Naive thymus-derived CD4-positive, alpha-beta T cell (primary cell): ENCODE results near the gene NPAS3. TPM values are rescaled to one million over a fixed set of nuclear protein-coding genes. Genes with fewer than 3 reads are reported as not detected.

ENCODE experiments used
- ATAC-seq: fragments of 150-1000 bp; cut with Tn5 transposase; 2 replicates; pipeline ENCODE4 v1.10.0; 2021; ENCODE audit warnings: mild to moderate bottlenecking, moderate library complexity
- CTCF ChIA-PET: fragments of 350-600 bp; sonication (Branson Sonifier 250); formaldehyde crosslinking; loops from one replicate; lab custom pipeline; 2021; ENCODE audit warnings: antibody characterized with exemption; lab: Charles Lee
- POLR2A ChIA-PET: fragments of 350-600 bp; sonication (Branson Sonifier 250); formaldehyde crosslinking; loops from one replicate; lab custom pipeline; 2021; ENCODE audit warnings: antibody characterized with exemption, inconsistent platforms; lab: Charles Lee
- DNase-seq, 9 donors: peaks; one replicate each; pipeline versions ENCODE4 v3.0.0 to v3.0.0-alpha.2; 2020 to 2022; ENCODE audit warnings: mixed read lengths in 1 of 9
- H3K27ac ChIP-seq: one replicate; pipeline ENCODE4 v1.7.0; 2013; ENCODE audit warnings: mild to moderate bottlenecking, low read depth, low read length, moderate library complexity
- H3K27me3 ChIP-seq, 2 donors: one replicate each; pipeline ENCODE4 v1.7.0; 2013; ENCODE audit warnings: low read length in 2 of 2, mild to moderate bottlenecking in 2 of 2, moderate library complexity in 2 of 2; ENCODE audit not compliant: control insufficient read depth in 2 of 2, insufficient read depth in 2 of 2
- H3K36me3 ChIP-seq, 3 experiments: 1 replicate in 2 of 3; 2 replicates in 1 of 3; pipeline ENCODE4 v1.7.0; 2013; ENCODE audit warnings: low read length in 3 of 3, mild to moderate bottlenecking in 3 of 3, moderate library complexity in 1 of 3; ENCODE audit not compliant: insufficient read depth in 3 of 3, control insufficient read depth in 2 of 3
- H3K4me1 ChIP-seq, 2 donors: one replicate each; pipeline ENCODE4 v1.7.0; 2013; ENCODE audit warnings: low read length in 2 of 2, mild to moderate bottlenecking in 2 of 2, moderate library complexity in 1 of 2; ENCODE audit not compliant: control insufficient read depth in 2 of 2, insufficient read depth in 2 of 2
- H3K4me3 ChIP-seq: 2 replicates; pipeline ENCODE4 v1.7.0; 2013; ENCODE audit warnings: mild to moderate bottlenecking, low read length
- H3K9me3 ChIP-seq, 3 experiments: 1 replicate in 2 of 3; 2 replicates in 1 of 3; pipeline ENCODE4 v1.7.0; 2013; ENCODE audit warnings: low read length in 3 of 3; ENCODE audit not compliant: control insufficient read depth in 2 of 3
- H3K27ac Mint-ChIP-seq, 9 donors: one replicate each; pipeline ENCODE4 v1.8.0; 2020 to 2022; ENCODE audit warnings: mixed read lengths in 9 of 9, mild to moderate bottlenecking in 8 of 9, moderate library complexity in 5 of 9, inconsistent platforms in 2 of 9
- H3K27me3 Mint-ChIP-seq, 5 donors: one replicate each; pipeline ENCODE4 v1.8.0; 2021 to 2022; ENCODE audit warnings: mixed read lengths in 5 of 5, mild to moderate bottlenecking in 1 of 5
- H3K36me3 Mint-ChIP-seq, 5 donors: one replicate each; pipeline ENCODE4 v1.8.0; 2020 to 2022; ENCODE audit warnings: mixed read lengths in 5 of 5, mild to moderate bottlenecking in 3 of 5, inconsistent platforms in 1 of 5
- H3K4me1 Mint-ChIP-seq, 7 donors: one replicate each; pipeline ENCODE4 v1.8.0; 2020 to 2022; ENCODE audit warnings: mixed read lengths in 7 of 7, mild to moderate bottlenecking in 3 of 7, inconsistent platforms in 1 of 7
- H3K4me3 Mint-ChIP-seq, 10 donors: one replicate each; pipeline ENCODE4 v1.8.0; 2020 to 2022; ENCODE audit warnings: mild to moderate bottlenecking in 10 of 10, mixed read lengths in 10 of 10, moderate library complexity in 6 of 10, inconsistent platforms in 2 of 10
- H3K9me3 Mint-ChIP-seq, 11 donors: one replicate each; pipeline ENCODE4 v1.8.0; 2020 to 2022; ENCODE audit warnings: mixed read lengths in 11 of 11, mild to moderate bottlenecking in 4 of 11, inconsistent platforms in 1 of 11, moderate library complexity in 1 of 11
- intact Hi-C, 2 donors: fragments of 100-400 bp; cut with micrococcal nuclease; formaldehyde crosslinking; loops; one replicate each; pipeline ENCODE4 v1.15.1; 2023
- polyA plus RNA-seq, 2 donors: library from polyadenylated mRNA; unstranded; fragments of 300-500 nt; fragmentation: Illumina TruSeq; gene quantifications; one replicate each; pipeline ENCODE4 v1.2.3, GENCODE V29; 2021
- total RNA-seq, 6 experiments: library from RNA in 5 of 6; stranded (reverse) in 5 of 6; gene quantifications; 1 replicate in 5 of 6; 2 replicates in 1 of 6; pipeline ENCODE4 v1.2.3 and lab custom pipeline; 2021 to 2026

Gene NPAS3
- total and polyA plus RNA-seq, 7 experiments from 2014 or later, result not detected

- no peak overlapping the region for H3K27ac Mint-ChIP-seq
- Histone ChIP-seq H3K36me3 (no peaks in the 10 kb centered on the region), H3K4me1 (no peaks in the 10 kb centered on the region), H3K9me3 (no peaks in the 10 kb centered on the region), H3K4me3 (no peak overlapping the region), H3K27me3 (no peaks in the 10 kb centered on the region), H3K27ac (no peak overlapping the region)
- ChIA-PET CTCF (no interaction called here), POLR2A (interaction anchor here (0.6 kb wide), 1 partner anchor 34 kb away, joined by 3 read pairs; no protein-coding TSS in a partner anchor)
- intact Hi-C loops, result no loop called here
- H3K36me3 Mint-ChIP-seq, result no peaks in the 10 kb centered on the region
- no peak for DNase-seq
- no peak overlapping the region for H3K4me3 Mint-ChIP-seq
- ATAC-seq, result no peak
- no peaks in the 10 kb centered on the region for H3K4me1 Mint-ChIP-seq
- no peaks in the 10 kb centered on the region for H3K27me3 Mint-ChIP-seq
- H3K9me3 Mint-ChIP-seq, result peaks cover 0 to 5% (median 0%) of the 10 kb centered on the region in 11 donors
Observed at GRCh38 chr14:33686218-33686617, 747.5 kb downstream of the NPAS3 start.

GRCh38 chr14:33686856-33687255 is 748.2 kb downstream of the NPAS3 start:
- no peak overlapping the region for H3K27ac ChIP-seq
- ATAC-seq (no peak), DNase-seq (no peak)
- ChIA-PET POLR2A (no interaction called here), CTCF (no interaction called here)
- H3K4me1 ChIP-seq, result no peaks in the 10 kb centered on the region
- H3K9me3 ChIP-seq, result no peaks in the 10 kb centered on the region
- Mint-ChIP-seq H3K4me1 (no peaks in the 10 kb centered on the region), H3K4me3 (no peak overlapping the region), H3K36me3 (no peaks in the 10 kb centered on the region), H3K9me3 (peaks cover 0 to 5% (median 0%) of the 10 kb centered on the region in 11 donors), H3K27ac (no peak overlapping the region), H3K27me3 (no peaks in the 10 kb centered on the region)
- H3K27me3 ChIP-seq, result no peaks in the 10 kb centered on the region
- no peak overlapping the region for H3K4me3 ChIP-seq
- no peaks in the 10 kb centered on the region for H3K36me3 ChIP-seq
- intact Hi-C loops, result no loop called here

- H3K27me3 Mint-ChIP-seq, result no peaks in the 10 kb centered on the region
- no peak overlapping the region for H3K27ac Mint-ChIP-seq
- H3K4me3 Mint-ChIP-seq, result no peak overlapping the region
- ATAC-seq (no peak), DNase-seq (no peak)
- intact Hi-C loops, result no loop called here
- POLR2A ChIA-PET, result no interaction called here
- Histone ChIP-seq H3K9me3 (no peaks in the 10 kb centered on the region), H3K4me1 (no peaks in the 10 kb centered on the region), H3K36me3 (no peaks in the 10 kb centered on the region), H3K27ac (no peak overlapping the region), H3K4me3 (no peak overlapping the region), H3K27me3 (no peaks in the 10 kb centered on the region)
- H3K36me3 Mint-ChIP-seq, result no peaks in the 10 kb centered on the region
- peaks cover 0 to 5% (median 0%) of the 10 kb centered on the region in 11 donors for H3K9me3 Mint-ChIP-seq
- H3K4me1 Mint-ChIP-seq, result no peaks in the 10 kb centered on the region
- CTCF ChIA-PET, result no interaction called here
Observed at GRCh38 chr14:33689680-33690079, 751.0 kb downstream of the NPAS3 start.

GRCh38 chr14:33691907-33692306 is 753.2 kb downstream of the NPAS3 start:
- ChIA-PET POLR2A (no interaction called here), CTCF (no interaction called here)
- no peak overlapping the region for H3K27ac ChIP-seq
- H3K27me3 Mint-ChIP-seq, result no peaks in the 10 kb centered on the region
- H3K27me3 ChIP-seq, result no peaks in the 10 kb centered on the region
- H3K9me3 ChIP-seq, result no peaks in the 10 kb centered on the region
- H3K4me1 ChIP-seq, result no peaks in the 10 kb centered on the region
- no peak overlapping the region for H3K4me3 ChIP-seq
- ATAC-seq (no peak), DNase-seq (no peak)
- H3K27ac Mint-ChIP-seq, result no peak overlapping the region
- H3K36me3 ChIP-seq, result no peaks in the 10 kb centered on the region
- peaks cover 0 to 5% (median 0%) of the 10 kb centered on the region in 11 donors for H3K9me3 Mint-ChIP-seq
- H3K36me3 Mint-ChIP-seq, result no peaks in the 10 kb centered on the region
- H3K4me3 Mint-ChIP-seq, result no peak overlapping the region
- intact Hi-C loops, result no loop called here
- H3K4me1 Mint-ChIP-seq, result no peaks in the 10 kb centered on the region

- ChIA-PET POLR2A (no interaction called here), CTCF (no interaction called here)
- Histone ChIP-seq H3K4me3 (no peak overlapping the region), H3K27me3 (no peaks in the 10 kb centered on the region), H3K4me1 (no peaks in the 10 kb centered on the region), H3K27ac (no peak overlapping the region), H3K9me3 (no peaks in the 10 kb centered on the region), H3K36me3 (no peaks in the 10 kb centered on the region)
- H3K4me3 Mint-ChIP-seq, result no peak overlapping the region
- H3K27ac Mint-ChIP-seq, result no peak overlapping the region
- no peaks in the 10 kb centered on the region for H3K36me3 Mint-ChIP-seq
- H3K4me1 Mint-ChIP-seq, result no peaks in the 10 kb centered on the region
- no peaks in the 10 kb centered on the region for H3K27me3 Mint-ChIP-seq
- H3K9me3 Mint-ChIP-seq, result peaks cover 0 to 5% (median 0%) of the 10 kb centered on the region in 11 donors
- DNase-seq, result no peak
- no peak for ATAC-seq
- intact Hi-C loops, result no loop called here
Observed at GRCh38 chr14:33692762-33693161, 754.1 kb downstream of the NPAS3 start.

GRCh38 chr14:33693237-33693636 is 754.6 kb downstream of the NPAS3 start:
- ATAC-seq, result no peak
- H3K36me3 ChIP-seq, result no peaks in the 10 kb centered on the region
- H3K4me3 Mint-ChIP-seq, result no peak overlapping the region
- ChIA-PET CTCF (no interaction called here), POLR2A (no interaction called here)
- no peaks in the 10 kb centered on the region for H3K27me3 Mint-ChIP-seq
- no peaks in the 10 kb centered on the region for H3K27me3 ChIP-seq
- H3K9me3 Mint-ChIP-seq, result peaks cover 0 to 5% (median 0%) of the 10 kb centered on the region in 11 donors
- intact Hi-C loops, result no loop called here
- H3K36me3 Mint-ChIP-seq, result no peaks in the 10 kb centered on the region
- H3K4me1 Mint-ChIP-seq, result no peaks in the 10 kb centered on the region
- no peaks in the 10 kb centered on the region for H3K9me3 ChIP-seq
- H3K4me1 ChIP-seq, result no peaks in the 10 kb centered on the region
- DNase-seq, result no peak
- H3K27ac ChIP-seq, result no peak overlapping the region
- no peak overlapping the region for H3K27ac Mint-ChIP-seq
- H3K4me3 ChIP-seq, result no peak overlapping the region

GRCh38 chr14:33696165-33696564 is 757.5 kb downstream of the NPAS3 start:
- H3K27ac Mint-ChIP-seq, result no peak overlapping the region
- Histone ChIP-seq H3K9me3 (no peaks in the 10 kb centered on the region), H3K4me3 (no peak overlapping the region), H3K27me3 (no peaks in the 10 kb centered on the region), H3K36me3 (no peaks in the 10 kb centered on the region), H3K4me1 (no peaks in the 10 kb centered on the region), H3K27ac (no peak overlapping the region)
- ATAC-seq, result no peak
- peaks cover 0 to 2% (median 0%) of the 10 kb centered on the region in 11 donors for H3K9me3 Mint-ChIP-seq
- ChIA-PET POLR2A (no interaction called here), CTCF (no interaction called here)
- no peak overlapping the region for H3K4me3 Mint-ChIP-seq
- intact Hi-C loops, result no loop called here
- H3K4me1 Mint-ChIP-seq, result no peaks in the 10 kb centered on the region
- H3K27me3 Mint-ChIP-seq, result peaks cover 0 to 4% (median 0%) of the 10 kb centered on the region in 5 donors
- DNase-seq, result no peak
- H3K36me3 Mint-ChIP-seq, result no peaks in the 10 kb centered on the region
